IPS DF 6.9 (cell line): ENCODE results near the gene PTER.

Experiments used
- DNase-seq: peaks from one replicate; pipeline ENCODE4 v3.0.0-alpha.2; 2013; ENCODE audit warnings: low read depth, low spot score
- H3K27ac ChIP-seq: one replicate; pipeline ENCODE4 v1.5.1; 2013; ENCODE audit warnings: low read length, control low read depth
- H3K27me3 ChIP-seq: 2 replicates; pipeline ENCODE4 v1.6.1; 2013; ENCODE audit warnings: mild to moderate bottlenecking, low read length; ENCODE audit not compliant: control insufficient read depth, insufficient read depth
- H3K36me3 ChIP-seq: 2 replicates; pipeline ENCODE4 v1.6.1; 2013; ENCODE audit warnings: low read length; ENCODE audit not compliant: control insufficient read depth, insufficient read depth
- H3K4me1 ChIP-seq: 2 replicates; pipeline ENCODE4 v1.6.1; 2013; ENCODE audit warnings: low read length; ENCODE audit not compliant: control insufficient read depth, insufficient read depth
- H3K4me3 ChIP-seq: 2 replicates; pipeline ENCODE4 v1.5.1; 2013; ENCODE audit warnings: mild to moderate bottlenecking, low read length
- H3K9me3 ChIP-seq: 2 replicates; pipeline ENCODE4 v1.6.1; 2013; ENCODE audit warnings: low read length, inconsistent platforms; ENCODE audit not compliant: control insufficient read depth, insufficient read depth
- WGBS: extraction: QIAGEN DNeasy Blood & Tissue Kit; methylation state at CpG from one replicate; pipeline ENCODE4 v1.1.7; 2013; ENCODE audit warnings: mixed read lengths, missing lambda C conversion rate; ENCODE audit not compliant: insufficient read length, insufficient coverage; 5-methylcytosine and 5-hydroxymethylcytosine counted together

Gene PTER

GRCh38 chr10:16470747-16471146 lies 33.9 kb downstream of the PTER start:
- H3K36me3 ChIP-seq, result no peaks in the 10 kb centered on the region
- WGBS, result no CpG with 5 or more reads among the region's 5 CpGs
- H3K9me3 ChIP-seq, result no peaks in the 10 kb centered on the region
- no peak overlapping the region for H3K27ac ChIP-seq
- H3K4me1 ChIP-seq, result no peaks in the 10 kb centered on the region
- no peaks in the 10 kb centered on the region for H3K27me3 ChIP-seq
- DNase-seq, result no peak
- no peak overlapping the region for H3K4me3 ChIP-seq

DNA sequence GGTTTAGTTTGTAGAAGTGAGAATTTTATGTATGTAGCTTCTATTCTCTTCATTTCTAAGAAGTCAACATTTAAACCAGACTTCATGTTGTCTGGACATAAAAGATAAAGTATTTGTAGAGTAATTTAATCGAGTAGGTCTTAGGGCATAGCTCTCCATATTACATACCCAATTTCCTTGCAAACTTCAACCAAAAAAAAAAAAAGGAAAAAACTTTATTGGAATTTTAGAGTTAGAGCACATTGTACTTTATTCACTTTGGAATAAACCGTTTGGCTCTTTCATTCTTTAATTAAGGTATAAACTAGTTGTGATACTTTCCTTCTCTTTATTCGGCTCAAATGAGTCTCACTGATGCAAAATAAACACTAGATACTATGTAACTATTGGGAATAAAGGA lies 36.0 kb downstream of the PTER start:
- H3K27ac ChIP-seq, result no peak overlapping the region
- no CpG with 5 or more reads among the region's 3 CpGs for WGBS
- no peak for DNase-seq
- H3K27me3 ChIP-seq, result no peaks in the 10 kb centered on the region
- H3K9me3 ChIP-seq, result no peaks in the 10 kb centered on the region
- H3K4me1 ChIP-seq, result no peaks in the 10 kb centered on the region
- H3K4me3 ChIP-seq, result no peak overlapping the region
- H3K36me3 ChIP-seq, result no peaks in the 10 kb centered on the region

DNA sequence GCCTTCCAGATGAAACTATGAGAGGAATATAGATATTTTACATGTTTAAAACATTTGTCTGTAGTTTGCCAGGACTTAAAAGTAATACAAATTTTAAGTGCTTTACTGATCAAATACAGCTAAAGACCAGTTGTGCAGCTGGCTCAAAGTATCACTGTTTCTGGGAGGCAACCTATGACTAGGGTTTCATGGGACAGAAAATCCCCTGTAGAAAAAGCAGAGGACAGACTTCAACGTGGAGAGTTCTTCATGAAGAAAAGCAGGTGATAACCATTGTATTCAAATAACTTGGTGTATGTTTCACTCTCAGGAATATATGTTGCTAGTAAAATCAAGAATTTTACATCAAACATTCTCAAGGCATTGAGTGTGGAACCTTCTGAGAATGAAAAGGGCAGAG lies 40.9 kb downstream of the PTER start:
- Histone ChIP-seq H3K4me1 (no peaks in the 10 kb centered on the region), H3K27me3 (no peaks in the 10 kb centered on the region), H3K27ac (no peak overlapping the region), H3K9me3 (no peaks in the 10 kb centered on the region), H3K4me3 (no peak overlapping the region), H3K36me3 (no peaks in the 10 kb centered on the region)
- no CpG with 5 or more reads among the region's 1 CpG for WGBS
- no peak for DNase-seq

- H3K36me3 ChIP-seq, result no peaks in the 10 kb centered on the region
- no peak for DNase-seq
- no CpG with 5 or more reads among the region's 4 CpGs for WGBS
Measured at GRCh38 chr10:16478801-16479200, 42.0 kb downstream of the PTER start.

DNA sequence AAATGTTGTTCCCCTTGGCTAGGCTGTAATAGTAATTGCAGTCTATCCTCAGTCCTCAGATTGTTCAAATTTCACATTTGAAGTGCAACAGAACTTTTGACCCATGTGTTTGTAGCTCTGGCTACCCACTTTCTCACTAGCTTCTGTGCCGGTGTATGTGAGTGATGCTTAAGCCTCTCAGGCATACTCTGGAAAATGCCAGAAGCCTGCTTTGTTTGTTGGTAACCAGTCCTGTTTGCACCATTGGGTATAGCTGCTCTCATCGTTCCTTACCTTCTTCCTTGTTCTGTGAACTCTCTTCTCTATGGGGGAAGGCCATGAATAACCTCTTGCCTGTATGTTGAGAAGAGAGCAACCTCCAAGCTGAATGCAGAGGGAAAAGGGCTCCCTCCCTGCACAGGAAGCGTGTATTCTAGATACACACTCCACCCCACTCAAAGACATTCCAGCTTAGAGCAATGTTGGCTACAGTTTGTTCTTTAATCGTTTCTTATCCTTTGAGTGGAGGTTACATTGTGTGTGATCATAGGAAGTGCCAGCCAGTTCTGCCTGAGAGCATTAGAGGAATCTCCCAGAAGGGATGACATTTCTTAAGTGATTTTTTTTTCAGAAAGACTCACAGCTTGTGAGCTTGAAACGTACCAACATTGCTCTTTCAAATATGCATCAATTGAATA lies 44.4 kb downstream of the PTER start:
- Histone ChIP-seq H3K27ac (no peak overlapping the region), H3K4me3 (no peak overlapping the region), H3K27me3 (no peaks in the 10 kb centered on the region), H3K9me3 (no peaks in the 10 kb centered on the region), H3K4me1 (no peaks in the 10 kb centered on the region), H3K36me3 (no peaks in the 10 kb centered on the region)
- DNase-seq, result no peak
- WGBS, result no CpG with 5 or more reads among the region's 5 CpGs

More at GRCh38 chr10:16478801-16479200, 42.0 kb downstream of the PTER start:
- Histone ChIP-seq H3K27ac (no peak overlapping the region), H3K4me1 (no peaks in the 10 kb centered on the region), H3K9me3 (no peaks in the 10 kb centered on the region), H3K27me3 (no peaks in the 10 kb centered on the region), H3K4me3 (no peak overlapping the region)

DNA sequence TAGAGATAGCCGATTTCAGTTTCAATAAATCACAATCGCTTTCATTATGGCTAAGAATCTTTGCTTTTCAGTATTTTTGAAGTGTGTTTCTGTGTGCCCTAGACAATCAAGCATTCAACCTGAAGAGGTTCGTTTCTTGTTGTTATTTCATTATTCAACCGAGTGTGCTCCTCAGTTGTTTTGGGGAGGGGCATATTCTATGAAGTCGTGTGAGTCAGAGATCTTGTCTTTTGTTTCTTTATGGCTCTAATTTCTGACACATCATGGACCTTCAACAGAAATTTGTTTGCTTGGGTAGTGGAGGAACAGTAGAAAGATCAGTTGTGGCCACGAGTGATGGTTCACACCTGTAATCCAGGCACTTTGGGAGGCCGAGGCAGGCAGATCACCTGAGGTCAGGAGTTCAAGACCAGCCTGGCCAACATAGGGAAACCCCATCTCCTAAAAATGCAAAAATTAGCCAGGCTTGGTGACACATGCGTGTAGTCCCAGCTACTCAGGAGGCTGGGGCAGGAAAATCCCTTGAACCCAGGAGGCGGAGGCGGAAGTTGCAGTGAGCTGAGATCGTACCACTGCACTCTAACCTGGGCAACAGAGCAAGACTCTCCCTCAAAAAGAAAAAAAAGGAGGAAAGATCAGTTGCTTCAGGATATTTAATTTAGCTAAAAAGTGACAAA lies 46.6 kb downstream of the PTER start:
- Histone ChIP-seq H3K9me3 (no peaks in the 10 kb centered on the region), H3K4me3 (no peak overlapping the region), H3K27me3 (no peaks in the 10 kb centered on the region), H3K36me3 (no peaks in the 10 kb centered on the region), H3K27ac (no peak overlapping the region), H3K4me1 (no peaks in the 10 kb centered on the region)
- DNase-seq, result no peak
- WGBS, result no CpG with 5 or more reads among the region's 11 CpGs

DNA sequence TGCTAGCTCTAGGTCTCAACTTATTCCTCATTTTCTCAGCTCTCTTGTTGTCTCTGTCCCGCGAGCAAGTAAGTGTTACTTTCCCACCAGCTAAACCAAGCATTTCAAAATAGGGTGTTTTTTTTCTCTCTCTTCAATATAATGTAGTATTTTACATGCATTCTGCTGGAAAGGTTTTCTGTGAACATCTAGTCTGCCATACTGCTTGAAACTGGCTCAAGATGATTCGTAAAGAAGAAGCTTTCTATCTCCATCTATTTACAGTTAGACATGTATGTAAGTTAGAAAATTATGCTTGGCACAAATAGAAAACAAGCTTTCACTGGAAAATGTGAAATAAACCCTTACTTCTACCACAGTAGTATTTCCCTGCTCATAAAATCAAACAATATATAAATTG lies 53.7 kb downstream of the PTER start:
- Histone ChIP-seq H3K9me3 (no peaks in the 10 kb centered on the region), H3K27me3 (no peaks in the 10 kb centered on the region), H3K36me3 (no peaks in the 10 kb centered on the region), H3K27ac (no peak overlapping the region), H3K4me3 (no peak overlapping the region), H3K4me1 (no peaks in the 10 kb centered on the region)
- no peak for DNase-seq
- WGBS, result no CpG with 5 or more reads among the region's 3 CpGs

DNA sequence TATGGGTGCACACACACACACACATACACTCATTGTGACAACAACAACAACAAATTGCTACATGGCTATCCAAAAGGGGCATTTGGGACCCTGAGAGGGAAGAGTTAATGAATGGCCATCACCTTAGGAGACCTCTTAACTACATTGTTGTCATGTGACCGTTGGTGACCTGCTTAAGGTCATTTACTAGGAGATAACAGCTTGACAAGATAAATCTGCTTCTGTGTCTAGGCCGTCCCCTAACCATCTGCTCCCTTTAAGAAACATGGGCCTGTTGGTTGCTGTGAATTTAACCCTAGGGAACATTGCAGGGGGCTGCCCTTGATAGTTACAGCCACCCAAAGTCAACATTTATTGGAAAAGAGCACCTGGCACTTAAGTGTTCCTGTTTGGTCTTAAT lies 55.1 kb downstream of the PTER start:
- H3K27me3 ChIP-seq, result no peaks in the 10 kb centered on the region
- DNase-seq, result no peak
- no CpG with 5 or more reads among the region's 2 CpGs for WGBS
- H3K36me3 ChIP-seq, result no peaks in the 10 kb centered on the region
- H3K4me3 ChIP-seq, result no peak overlapping the region
- H3K27ac ChIP-seq, result no peak overlapping the region
- no peaks in the 10 kb centered on the region for H3K9me3 ChIP-seq
- H3K4me1 ChIP-seq, result no peaks in the 10 kb centered on the region

DNA sequence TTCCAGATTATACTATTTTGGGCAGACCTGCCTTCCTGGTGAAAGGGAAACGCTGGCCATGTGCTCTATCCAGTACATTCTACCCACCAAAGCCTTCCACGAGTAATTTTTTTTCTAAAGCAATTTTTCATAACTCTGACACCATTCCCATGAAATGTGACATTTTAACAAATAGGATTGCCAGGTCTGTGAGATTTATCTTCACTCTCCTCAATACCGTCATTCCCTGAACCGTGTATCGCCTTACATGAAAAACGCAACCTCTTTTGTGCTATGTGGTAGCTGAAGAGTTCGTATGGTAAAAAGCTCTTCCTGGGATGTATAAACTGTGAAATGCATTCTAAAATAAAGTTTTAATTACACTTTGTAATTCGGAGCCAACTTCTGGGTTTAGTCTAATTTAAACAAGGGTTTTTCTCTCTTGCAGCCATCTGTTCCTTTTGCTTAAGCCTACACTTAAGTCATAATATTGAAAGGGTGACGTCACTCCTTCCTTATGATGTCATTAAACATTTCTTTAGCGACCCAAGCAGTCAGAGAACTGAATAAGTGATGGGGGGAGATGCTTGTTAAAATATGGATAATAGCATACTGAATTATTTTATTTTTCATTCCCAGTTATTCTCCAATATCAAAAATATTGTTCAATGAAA lies 57.2 kb downstream of the PTER start:
- no peak overlapping the region for H3K4me3 ChIP-seq
- no peaks in the 10 kb centered on the region for H3K36me3 ChIP-seq
- no peaks in the 10 kb centered on the region for H3K9me3 ChIP-seq
- no peaks in the 10 kb centered on the region for H3K27me3 ChIP-seq
- H3K4me1 ChIP-seq, result no peaks in the 10 kb centered on the region
- no peak overlapping the region for H3K27ac ChIP-seq
- no peak for DNase-seq
- WGBS, result no CpG with 5 or more reads among the region's 10 CpGs

- no peak for DNase-seq
- no peak overlapping the region for H3K4me3 ChIP-seq
- no CpG with 5 or more reads among the region's 4 CpGs for WGBS
- H3K36me3 ChIP-seq, result no peaks in the 10 kb centered on the region
- H3K27me3 ChIP-seq, result no peaks in the 10 kb centered on the region
- H3K27ac ChIP-seq, result no peak overlapping the region
- no peaks in the 10 kb centered on the region for H3K4me1 ChIP-seq
- no peaks in the 10 kb centered on the region for H3K9me3 ChIP-seq
Measured at GRCh38 chr10:16497911-16498310, 61.1 kb downstream of the PTER start.
